Osteoblast (primary cell): ENCODE measurements around the gene IKZF5. TPM values are rescaled to one million over a fixed set of nuclear protein-coding genes. Genes with fewer than 3 reads are reported as not detected.
A peak's percentile ranks its signal among the peaks of the same experiment; 100 is the strongest.

Experiments
- DNase-seq: peaks from one replicate; pipeline ENCODE4 v3.0.0; 2011; ENCODE audit warnings: low spot score, mixed read lengths; ENCODE audit not compliant: insufficient read length; ENCODE audit errors: missing footprints
- H2AFZ ChIP-seq: 2 replicates; pipeline ENCODE4 v1.6.0; 2011; ENCODE audit warnings: mild to moderate bottlenecking, low read length
- H3K27ac ChIP-seq: 2 replicates; pipeline ENCODE4 v1.5.1; 2011; ENCODE audit warnings: mild to moderate bottlenecking, low read depth, low read length, moderate library complexity
- H3K27me3 ChIP-seq: 2 replicates; pipeline ENCODE4 v1.6.0; 2012; ENCODE audit warnings: mild to moderate bottlenecking, control low read depth, inconsistent platforms, low read length, moderate library complexity; ENCODE audit not compliant: insufficient read depth
- H3K36me3 ChIP-seq: 2 replicates; pipeline ENCODE4 v1.5.1; 2011; ENCODE audit warnings: mild to moderate bottlenecking, low read length, control low read depth, moderate library complexity; ENCODE audit not compliant: insufficient read depth
- H3K4me1 ChIP-seq: 2 replicates; pipeline ENCODE4 v1.5.1; 2011; ENCODE audit warnings: mild to moderate bottlenecking, low read length, control low read depth, moderate library complexity; ENCODE audit not compliant: insufficient read depth
- H3K4me2 ChIP-seq: 2 replicates; pipeline ENCODE4 v1.6.0; 2011; ENCODE audit warnings: mild to moderate bottlenecking, low read length; ENCODE audit not compliant: insufficient read depth
- H3K4me3 ChIP-seq: fragments of 200-600 bp; sonication (generic); 3 replicates; pipeline ENCODE4 v1.5.1; 2012; ENCODE audit warnings: mild to moderate bottlenecking, low read length, inconsistent platforms; ENCODE audit not compliant: insufficient read depth
- H3K79me2 ChIP-seq: 2 replicates; pipeline ENCODE4 v1.6.0; 2012; ENCODE audit warnings: mild to moderate bottlenecking, low read length, control low read depth, inconsistent platforms; ENCODE audit not compliant: insufficient read depth
- H3K9me3 ChIP-seq: 2 replicates; pipeline ENCODE4 v1.5.1; 2011; ENCODE audit warnings: low read depth, low read length, control low read depth
- H4K20me1 ChIP-seq: 2 replicates; pipeline ENCODE4 v1.6.0; 2012; ENCODE audit warnings: mild to moderate bottlenecking, low read length, control low read depth; ENCODE audit not compliant: insufficient read depth
- CTCF ChIP-seq: IDR thresholded peaks from 2 replicates; pipeline ENCODE4 v1.5.1; 2011; ENCODE audit warnings: mild to moderate bottlenecking, low read depth, low read length, moderate library complexity; ENCODE audit errors: extremely low read depth
- total RNA-seq: library from RNA; depleted of rRNA; stranded (reverse); fragments of >200 nt; gene quantifications from 2 replicates; pipeline ENCODE4 v1.2.3, GENCODE V29; 2012

IKZF5 gene
- total RNA-seq, 1 donor = 6.2 TPM

- no peak for TF ChIP-seq CTCF
- no peaks in the 10 kb centered on the region for H3K36me3 ChIP-seq
- peaks cover 16% of the 10 kb centered on the region for H3K4me1 ChIP-seq
- H3K27ac ChIP-seq = peak overlapping the region; percentile 34
- H4K20me1 ChIP-seq = peaks cover 11% of the 10 kb centered on the region
- no peaks in the 10 kb centered on the region for H3K9me3 ChIP-seq
- H3K79me2 ChIP-seq = peaks cover 43% of the 10 kb centered on the region
- peak overlapping the region; percentile 99 for H3K4me2 ChIP-seq
- H2AFZ ChIP-seq = peak overlapping the region; percentile 96
- peak; percentile 79 for DNase-seq
- H3K27me3 ChIP-seq = no peaks in the 10 kb centered on the region
- peak overlapping the region; percentile 94 for H3K4me3 ChIP-seq
These were observed 668 bp upstream of the IKZF5 start for GRCh38 chr10:123009105-123009820.

- Histone ChIP-seq H3K4me1 (peaks cover 16% of the 10 kb centered on the region), H2AFZ (peak overlapping the region; percentile 96), H3K27ac (peak overlapping the region; percentile 80), H3K27me3 (no peaks in the 10 kb centered on the region), H3K79me2 (peaks cover 56% of the 10 kb centered on the region), H3K4me3 (peak overlapping the region; percentile 94), H3K4me2 (peak overlapping the region; percentile 94), H4K20me1 (peaks cover 11% of the 10 kb centered on the region), H3K9me3 (no peaks in the 10 kb centered on the region), H3K36me3 (no peaks in the 10 kb centered on the region)
- no peak for TF ChIP-seq CTCF
- peak; percentile 88 for DNase-seq
These were observed 839 bp downstream of the IKZF5 start for GRCh38 chr10:123007558-123008354.

DNA sequence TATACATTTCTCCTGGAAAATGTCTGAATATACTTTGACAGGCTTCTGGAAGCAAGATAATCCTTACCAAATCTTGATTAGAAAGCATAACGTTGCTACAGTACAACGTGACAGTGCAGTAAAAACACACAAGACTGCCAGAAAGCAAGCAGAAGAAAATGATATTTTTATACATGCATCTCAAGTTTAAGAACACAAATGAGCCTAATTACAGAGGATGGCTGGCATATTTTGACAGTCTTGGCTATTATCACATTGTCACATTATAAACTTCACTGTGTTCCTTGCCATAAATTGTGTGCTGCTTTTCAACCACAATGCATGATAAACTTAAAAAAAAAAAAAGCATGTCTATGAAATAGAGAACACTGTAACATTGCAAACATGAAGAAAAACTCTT is 4.3 kb downstream of the IKZF5 start:
- TF ChIP-seq CTCF = no peak
- H3K27ac ChIP-seq = no peak overlapping the region
- peaks cover 12% of the 10 kb centered on the region for H3K4me1 ChIP-seq
- no peak for DNase-seq
- no peak overlapping the region for H3K4me2 ChIP-seq
- no peaks in the 10 kb centered on the region for H3K27me3 ChIP-seq
- H2AFZ ChIP-seq = no peak overlapping the region
- H3K4me3 ChIP-seq = no peak overlapping the region
- peaks cover 83% of the 10 kb centered on the region for H3K79me2 ChIP-seq
- peaks cover 11% of the 10 kb centered on the region for H4K20me1 ChIP-seq
- H3K36me3 ChIP-seq = no peaks in the 10 kb centered on the region
- no peaks in the 10 kb centered on the region for H3K9me3 ChIP-seq

- Histone ChIP-seq H2AFZ (no peak overlapping the region), H3K4me2 (no peak overlapping the region), H3K4me3 (no peak overlapping the region), H3K27me3 (no peaks in the 10 kb centered on the region), H3K36me3 (peaks cover 11% of the 10 kb centered on the region), H4K20me1 (peaks cover 6% of the 10 kb centered on the region), H3K27ac (no peak overlapping the region), H3K4me1 (no peaks in the 10 kb centered on the region), H3K9me3 (no peaks in the 10 kb centered on the region), H3K79me2 (peaks cover 77% of the 10 kb centered on the region)
- TF ChIP-seq CTCF = no peak
- no peak for DNase-seq
These were observed 7.2 kb downstream of the IKZF5 start for GRCh38 chr10:123001370-123001769.
